CD4-positive, alpha-beta T cell treated with Interleukin-6 at 100 ng/mL for 8 hours (primary cell): ENCODE data around the gene PCDHGA2.

ENCODE experiments used
- DNase-seq: peaks from one replicate; pipeline ENCODE4 v3.0.0-alpha.2; 2020; ENCODE audit warnings: mixed read lengths, low spot score

PCDHGA2 gene

GRCh38 chr5:141383345-141383744 is 44.8 kb downstream of the PCDHGA2 start:
- no peak for DNase-seq

- DNase-seq: no peak
Measured at GRCh38 chr5:141384471-141385267, 46.1 kb downstream of the PCDHGA2 start.

DNA sequence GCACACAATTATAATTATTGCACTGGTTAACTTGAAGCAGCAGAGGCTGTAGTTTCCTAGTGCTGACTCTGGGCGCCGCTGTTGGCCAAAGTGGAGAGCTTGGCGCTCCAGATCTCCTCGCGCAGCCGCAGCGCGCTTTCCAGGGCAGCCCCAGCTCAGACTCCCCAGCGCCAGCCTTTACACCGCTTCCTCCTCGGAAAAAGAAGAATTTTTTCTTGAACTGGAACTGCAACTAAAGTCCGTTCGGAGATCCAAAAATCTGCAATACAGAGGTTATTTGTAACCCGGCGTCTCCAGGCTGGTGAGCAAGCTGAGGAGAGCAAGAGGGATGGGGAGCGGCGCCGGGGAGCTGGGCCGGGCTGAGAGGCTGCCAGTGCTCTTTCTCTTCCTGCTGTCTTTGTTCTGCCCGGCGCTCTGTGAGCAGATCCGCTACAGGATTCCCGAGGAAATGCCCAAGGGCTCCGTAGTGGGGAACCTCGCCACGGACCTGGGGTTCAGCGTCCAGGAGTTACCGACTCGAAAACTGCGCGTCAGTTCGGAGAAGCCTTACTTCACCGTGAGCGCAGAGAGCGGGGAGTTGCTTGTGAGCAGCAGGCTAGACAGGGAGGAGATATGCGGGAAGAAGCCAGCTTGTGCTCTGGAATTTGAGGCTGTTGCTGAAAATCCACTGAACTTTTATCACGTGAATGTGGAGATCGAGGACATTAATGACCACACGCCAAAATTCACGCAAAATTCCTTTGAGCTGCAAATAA is 49.2 kb downstream of the PCDHGA2 start, which contains the start of gene PCDHGB4:
PCDHGB4 (plus strand) TSS at position 142 of the 755 bp plus-strand sequence; CDS start at position 329, 187 bp downstream.
- DNase-seq: peak; percentile 8

DNA sequence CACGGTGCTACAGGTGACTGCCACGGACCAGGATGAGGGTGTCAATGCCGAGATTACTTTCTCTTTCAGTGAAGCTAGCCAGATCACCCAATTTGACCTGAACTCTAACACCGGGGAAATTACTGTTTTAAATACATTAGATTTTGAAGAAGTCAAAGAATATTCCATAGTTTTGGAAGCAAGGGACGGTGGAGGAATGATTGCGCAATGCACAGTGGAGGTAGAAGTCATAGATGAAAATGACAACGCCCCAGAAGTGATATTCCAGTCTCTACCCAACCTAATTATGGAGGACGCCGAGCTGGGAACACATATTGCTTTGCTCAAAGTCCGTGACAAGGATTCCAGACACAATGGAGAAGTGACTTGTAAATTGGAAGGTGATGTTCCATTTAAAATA is 50.1 kb downstream of the PCDHGA2 start:
- DNase-seq: no peak

GRCh38 chr5:141389153-141390042 is 50.8 kb downstream of the PCDHGA2 start:
- no peak for DNase-seq

DNA sequence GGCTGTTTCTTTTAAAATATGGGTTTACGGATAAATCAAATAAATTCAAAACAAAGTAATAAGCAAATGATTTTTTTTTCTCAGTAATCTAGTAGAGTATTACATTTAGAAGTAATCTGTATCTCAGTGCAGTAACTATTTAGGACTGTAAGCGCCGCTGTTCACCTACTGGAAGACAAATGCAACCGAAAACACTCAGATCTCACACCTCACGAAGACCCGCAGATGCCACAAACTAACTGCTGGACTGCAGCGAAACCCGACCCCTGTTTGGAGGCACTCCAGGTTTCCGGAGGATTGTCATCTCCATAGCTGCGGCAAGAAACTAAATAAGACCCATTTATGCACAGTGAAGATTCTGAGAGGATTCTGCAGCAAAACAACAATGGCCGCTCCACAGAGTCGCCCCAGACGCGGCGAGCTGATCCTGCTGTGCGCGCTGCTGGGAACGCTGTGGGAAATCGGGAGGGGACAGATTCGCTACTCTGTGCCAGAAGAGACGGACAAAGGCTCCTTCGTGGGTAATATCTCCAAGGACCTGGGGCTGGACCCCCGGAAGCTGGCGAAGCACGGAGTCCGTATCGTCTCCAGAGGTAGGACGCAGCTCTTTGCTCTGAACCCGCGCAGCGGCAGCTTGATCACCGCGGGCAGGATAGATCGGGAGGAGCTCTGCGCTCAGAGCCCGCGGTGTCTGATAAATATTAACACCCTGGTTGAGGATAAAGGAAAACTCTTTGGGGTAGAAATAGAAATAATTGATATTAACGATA is 54.1 kb downstream of the PCDHGA2 start, which contains the start of gene PCDHGA8:
PCDHGA8 (plus strand) TSS at position 205 of the 770 bp plus-strand sequence; CDS start at position 386, 181 bp downstream.
- no peak for DNase-seq
